Tibial artery (tissue), 4 donors: ENCODE results near the gene PI4KA.
"Not testable (repeated sequence)": the region's sequence is repeated elsewhere in the genome, so short reads cannot be mapped to it uniquely, and the experiment has no call there.

Experiments
- DNase-seq, 2 donors: peaks; one replicate each; pipeline ENCODE4 v3.0.0-alpha.2; 2019
- H3K27ac ChIP-seq, 2 donors: fragments of 200-600 bp; sonication (generic) in 1 of 2; 1 replicate in 1 of 2; 2 replicates in 1 of 2; pipeline ENCODE4 v1.5.1; 2018 to 2019; ENCODE audit warnings: mild to moderate bottlenecking in 1 of 2
- H3K27me3 ChIP-seq, 2 donors: fragments of 200-600 bp; sonication (generic) in 1 of 2; one replicate each; pipeline versions ENCODE4 v1.5.1 to v1.6.0; 2016 to 2019
- H3K36me3 ChIP-seq, 3 donors: fragments of 200-600 bp; sonication (generic) in 2 of 3; one replicate each; pipeline ENCODE4 v1.5.1; 2016 to 2019; ENCODE audit warnings: mild to moderate bottlenecking in 2 of 3
- H3K4me1 ChIP-seq, 4 donors: fragments of 200-600 bp; sonication (generic) in 2 of 4; 1 replicate in 3 of 4; 2 replicates in 1 of 4; pipeline ENCODE4 v1.5.1; 2016 to 2019
- H3K4me3 ChIP-seq, 2 donors: fragments of 200-600 bp; sonication (generic) in 1 of 2; 1 replicate in 1 of 2; 2 replicates in 1 of 2; pipeline ENCODE4 v1.5.1; 2018 to 2019; ENCODE audit warnings: mild to moderate bottlenecking in 2 of 2
- H3K9me3 ChIP-seq, 3 donors: fragments of 200-600 bp; sonication (generic) in 1 of 3; one replicate each; pipeline ENCODE4 v1.5.1; 2016 to 2019
- CTCF ChIP-seq, 2 experiments: fragments of 200-600 bp in 1 of 2; fragments of 450-650 bp in 1 of 2; IDR thresholded peaks; one replicate each; pipeline ENCODE4 v1.5.1; 2017 to 2019; ENCODE audit warnings: antibody characterized with exemption in 2 of 2, mild to moderate bottlenecking in 1 of 2, moderate library complexity in 1 of 2
- intact Hi-C: fragments of 100-400 bp; cut with DNase I; formaldehyde crosslinking; loops from one replicate; pipeline ENCODE4 v1.15.0; 2023; ENCODE audit warnings: low total_unique reads

PI4KA gene

GRCh38 chr22:20673295-20674195 lies 185.1 kb downstream of the PI4KA start:
- TF ChIP-seq CTCF (IDR thresholded peaks at IDR 0.05), result no peak
- H3K27ac ChIP-seq, result no peak overlapping the region
- H3K9me3 ChIP-seq, result no peaks in the 10 kb centered on the region
- H3K4me3 ChIP-seq, result no peak overlapping the region
- no peak for DNase-seq
- H3K4me1 ChIP-seq, result peaks cover 0 to 4% (median 0%) of the 10 kb centered on the region in 4 donors
- H3K36me3 ChIP-seq, result no peaks in the 10 kb centered on the region
- H3K27me3 ChIP-seq, result peaks cover 0 to 35% of the 10 kb centered on the region in 2 donors
- intact Hi-C loops, result no loop called here

- Histone ChIP-seq H3K9me3 (no peaks in the 10 kb centered on the region), H3K4me1 (peaks cover 0 to 4% (median 0%) of the 10 kb centered on the region in 4 donors), H3K27ac (no peak overlapping the region), H3K27me3 (peaks cover 0 to 40% of the 10 kb centered on the region in 2 donors), H3K36me3 (no peaks in the 10 kb centered on the region), H3K4me3 (no peak overlapping the region)
- no peak for TF ChIP-seq CTCF (IDR thresholded peaks at IDR 0.05)
- DNase-seq, result no peak
- intact Hi-C loops, result no loop called here
Measured at GRCh38 chr22:20672732-20673131, 185.9 kb downstream of the PI4KA start.

- no peak for TF ChIP-seq CTCF (IDR thresholded peaks at IDR 0.05)
- H3K9me3 ChIP-seq, result no peaks in the 10 kb centered on the region
- H3K4me1 ChIP-seq, result peaks cover 0 to 4% (median 0%) of the 10 kb centered on the region in 4 donors
- peaks cover 0 to 40% of the 10 kb centered on the region in 2 donors for H3K27me3 ChIP-seq
- no peak overlapping the region for H3K4me3 ChIP-seq
- H3K27ac ChIP-seq, result no peak overlapping the region
- no peak for DNase-seq
- intact Hi-C loops, result no loop called here
- no peaks in the 10 kb centered on the region for H3K36me3 ChIP-seq
Measured at GRCh38 chr22:20672082-20672424, 186.6 kb downstream of the PI4KA start.

- no peak for TF ChIP-seq CTCF (IDR thresholded peaks at IDR 0.05)
- Histone ChIP-seq H3K4me1 (peaks cover 0 to 4% (median 0%) of the 10 kb centered on the region in 4 donors), H3K27me3 (peaks cover 0 to 40% of the 10 kb centered on the region in 2 donors), H3K9me3 (no peaks in the 10 kb centered on the region), H3K36me3 (no peaks in the 10 kb centered on the region), H3K4me3 (no peak overlapping the region), H3K27ac (no peak overlapping the region)
- intact Hi-C loops, result no loop called here
- no peak for DNase-seq
Measured at GRCh38 chr22:20671409-20672081, 187.1 kb downstream of the PI4KA start.

- not testable (repeated sequence) for H3K4me3 ChIP-seq
Measured at GRCh38 chr22:20670457-20671261, 188.0 kb downstream of the PI4KA start.

GRCh38 chr22:20669884-20670283 lies 188.7 kb downstream of the PI4KA start:
- DNase-seq, intact Hi-C loops, H3K4me1 ChIP-seq, H3K4me3 ChIP-seq, H3K27ac ChIP-seq, H3K9me3 ChIP-seq, H3K36me3 ChIP-seq: not testable (repeated sequence)
- H3K27me3 ChIP-seq, result peaks cover 0 to 40% of the 10 kb centered on the region in 2 donors

More at GRCh38 chr22:20670457-20671261, 188.0 kb downstream of the PI4KA start:
- H3K9me3 ChIP-seq, H3K27ac ChIP-seq, H3K4me1 ChIP-seq, intact Hi-C loops, H3K36me3 ChIP-seq, DNase-seq: not testable (repeated sequence)
- H3K27me3 ChIP-seq, result peaks cover 0 to 40% of the 10 kb centered on the region in 2 donors

- H3K4me1 ChIP-seq, DNase-seq, intact Hi-C loops, H3K36me3 ChIP-seq, H3K4me3 ChIP-seq, H3K9me3 ChIP-seq, H3K27ac ChIP-seq: not testable (repeated sequence)
- H3K27me3 ChIP-seq, result peaks cover 0 to 40% of the 10 kb centered on the region in 2 donors
Measured at GRCh38 chr22:20669471-20669870, 189.1 kb downstream of the PI4KA start.

GRCh38 chr22:20668769-20669168 lies 189.8 kb downstream of the PI4KA start:
- H3K9me3 ChIP-seq, result not testable (repeated sequence)

GRCh38 chr22:20668226-20668625 lies 190.4 kb downstream of the PI4KA start:
- H3K9me3 ChIP-seq, H3K4me1 ChIP-seq, H3K4me3 ChIP-seq, H3K36me3 ChIP-seq, intact Hi-C loops, H3K27ac ChIP-seq, DNase-seq: not testable (repeated sequence)
- peaks cover 0 to 47% of the 10 kb centered on the region in 2 donors for H3K27me3 ChIP-seq

More at GRCh38 chr22:20668769-20669168, 189.8 kb downstream of the PI4KA start:
- intact Hi-C loops, H3K4me3 ChIP-seq, H3K36me3 ChIP-seq, H3K27ac ChIP-seq, H3K4me1 ChIP-seq, DNase-seq: not testable (repeated sequence)
- peaks cover 0 to 46% of the 10 kb centered on the region in 2 donors for H3K27me3 ChIP-seq
